COLO829 (cell line): ENCODE results near the gene ZCCHC14.
"Not testable (repeated sequence)": the region's sequence is repeated elsewhere in the genome, so short reads cannot be mapped to it uniquely, and the experiment has no call there.

Experiments
- DNase-seq: peaks from one replicate; pipeline ENCODE4 v3.0.0; 2012; ENCODE audit warnings: low spot score

The ZCCHC14 gene

DNA sequence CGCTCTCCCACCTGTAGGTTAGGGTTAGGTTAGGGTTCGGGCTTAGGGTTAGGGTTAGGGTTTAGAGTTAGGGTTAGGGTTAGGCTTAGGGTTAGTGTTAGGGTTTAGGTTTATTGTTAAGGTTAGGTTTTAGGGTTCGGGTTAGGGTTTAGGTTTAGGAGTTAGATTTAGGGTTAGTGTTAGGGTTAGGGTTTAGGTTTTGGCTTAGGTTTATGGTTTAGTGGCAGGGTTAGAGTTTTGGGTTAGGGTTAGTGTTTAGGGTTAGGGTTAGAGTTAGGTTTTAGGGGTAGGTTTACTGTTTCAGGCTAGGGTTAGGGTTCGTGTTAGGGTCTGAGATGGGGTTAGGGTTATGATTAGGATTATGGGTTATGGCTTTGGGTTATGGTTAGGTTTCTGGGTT lies 31.6 kb upstream of the ZCCHC14 start:
- DNase-seq, result no peak

DNA sequence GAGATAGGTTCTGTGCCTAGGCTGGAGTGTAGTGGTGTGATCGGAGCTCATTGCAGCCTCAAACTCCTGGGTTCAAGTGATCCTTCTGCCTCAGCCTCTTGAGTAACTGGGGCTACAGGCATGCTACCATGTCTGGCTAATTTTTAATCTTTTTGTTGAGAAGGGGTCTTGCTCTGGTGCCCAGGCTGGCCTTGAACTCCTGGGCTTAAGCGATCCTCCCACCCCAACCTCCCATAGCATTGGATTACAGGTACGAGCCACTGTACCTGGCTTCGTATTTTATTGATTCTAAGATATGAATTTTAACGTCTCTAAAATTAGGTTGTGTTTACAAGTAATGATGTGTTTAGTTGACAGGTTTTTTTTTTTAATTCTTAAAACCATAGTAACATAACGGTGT lies 30.8 kb upstream of the ZCCHC14 start:
- not testable (repeated sequence) for DNase-seq

- not testable (repeated sequence) for DNase-seq
These were observed 28.9 kb upstream of the ZCCHC14 start for GRCh38 chr16:87521764-87522163.

DNA sequence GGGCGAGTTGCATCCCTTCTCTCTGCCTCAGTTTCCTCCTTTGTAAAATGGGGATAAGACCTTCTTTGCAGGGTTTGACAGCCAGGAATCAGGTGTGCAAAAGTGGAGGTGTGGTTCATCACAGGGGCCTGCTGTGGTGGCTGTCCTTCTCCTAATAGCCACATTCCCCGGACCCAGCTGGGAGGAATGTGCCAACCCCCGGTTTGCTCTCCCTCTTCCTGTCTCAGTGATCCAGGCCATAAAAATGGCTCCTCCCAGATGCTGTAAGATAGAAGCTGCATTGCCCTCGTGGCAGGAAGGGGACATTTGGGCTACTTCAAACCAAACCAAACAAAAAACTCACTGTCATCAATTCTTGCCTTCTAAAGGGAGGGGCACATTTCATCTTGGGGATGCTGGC lies 26.3 kb upstream of the ZCCHC14 start:
- not testable (repeated sequence) for DNase-seq

- DNase-seq, result not testable (repeated sequence)
These were observed 25.7 kb upstream of the ZCCHC14 start for GRCh38 chr16:87518430-87519051.

DNA sequence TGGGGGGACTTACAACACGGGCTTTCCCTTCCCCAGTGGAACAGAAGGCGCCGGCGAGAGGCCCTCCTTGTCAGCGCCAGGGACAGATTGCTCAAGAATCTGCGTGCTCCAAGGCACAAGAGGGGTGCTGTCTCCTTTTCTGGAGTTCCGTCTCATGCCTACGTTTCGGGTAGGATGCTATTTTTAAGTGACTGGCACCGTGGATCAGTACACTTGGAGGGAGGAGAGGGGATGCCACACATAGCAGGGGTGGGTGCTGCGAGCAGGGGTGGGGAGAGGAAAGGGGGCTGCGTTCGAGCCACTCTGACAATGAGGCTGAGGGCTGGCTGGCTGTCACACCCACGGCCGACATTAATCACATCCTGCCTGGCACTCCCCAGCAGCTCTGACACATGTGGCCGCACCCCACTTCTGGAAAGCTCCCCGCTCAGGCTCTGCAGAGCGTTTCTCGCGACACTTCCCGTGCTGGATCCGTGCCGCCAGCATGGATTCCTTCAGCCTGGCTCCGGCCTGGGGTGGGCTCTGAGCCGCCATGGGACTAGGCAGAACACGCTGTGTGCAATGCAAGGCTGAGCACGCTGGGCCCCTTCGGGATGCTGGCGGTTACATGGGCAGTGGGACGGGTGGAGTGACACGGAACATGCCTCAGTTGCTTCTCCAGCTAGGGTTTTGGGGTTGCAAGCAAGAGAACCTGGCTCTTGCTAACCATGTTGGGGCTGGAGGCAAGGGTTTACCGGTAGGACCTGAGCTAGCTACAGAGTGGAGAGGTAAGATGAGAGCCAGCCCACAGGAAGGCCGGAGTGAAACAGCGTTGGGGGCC lies 25.0 kb upstream of the ZCCHC14 start:
- not testable (repeated sequence) for DNase-seq

DNA sequence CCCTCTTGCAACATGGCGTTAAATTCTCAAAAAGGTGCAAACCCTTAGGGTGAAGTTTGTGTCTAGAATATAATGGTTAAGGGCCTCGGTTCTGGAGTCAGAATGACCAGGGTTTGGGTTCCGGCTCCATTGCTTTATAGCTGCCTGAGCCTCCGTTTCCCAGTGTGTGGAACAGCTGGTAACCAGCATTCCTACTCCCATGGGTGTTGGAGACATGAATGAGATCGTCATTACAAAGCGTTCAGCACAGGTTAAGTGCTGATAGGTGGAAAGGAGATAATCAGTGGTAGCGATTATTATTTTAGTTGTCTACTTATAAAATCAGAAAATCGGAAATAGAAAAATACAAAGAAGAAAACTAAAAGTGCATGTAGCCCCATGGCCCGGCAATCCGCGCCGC lies 23.5 kb upstream of the ZCCHC14 start:
- no peak for DNase-seq

GRCh38 chr16:87515475-87516330 lies 22.9 kb upstream of the ZCCHC14 start:
- no peak for DNase-seq

GRCh38 chr16:87509778-87510177 lies 17.0 kb upstream of the ZCCHC14 start:
- DNase-seq, result not testable (repeated sequence)

- no peak for DNase-seq
These were observed 14.7 kb upstream of the ZCCHC14 start for GRCh38 chr16:87507351-87508069.

GRCh38 chr16:87506423-87507350 lies 13.9 kb upstream of the ZCCHC14 start:
- DNase-seq, result no peak

DNA sequence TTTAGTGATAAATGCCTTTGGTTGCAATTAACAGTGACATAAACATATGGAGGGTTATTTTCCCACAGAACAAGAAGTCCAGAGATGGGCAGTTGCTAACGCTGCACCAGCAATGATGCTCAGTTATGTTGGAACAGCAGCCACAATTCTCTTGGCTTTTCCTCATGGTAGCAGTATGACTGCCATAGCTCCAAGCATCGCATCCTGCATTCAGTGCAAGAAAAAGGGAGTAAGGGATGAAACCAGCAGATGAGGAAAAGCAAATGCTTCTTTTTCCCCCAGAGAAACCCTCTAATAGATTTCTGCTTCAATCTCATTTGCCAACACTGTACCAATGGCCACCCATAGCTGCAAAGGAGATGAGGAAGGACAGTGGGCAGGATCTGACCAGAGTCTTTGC lies 13.0 kb upstream of the ZCCHC14 start:
- no peak for DNase-seq

DNA sequence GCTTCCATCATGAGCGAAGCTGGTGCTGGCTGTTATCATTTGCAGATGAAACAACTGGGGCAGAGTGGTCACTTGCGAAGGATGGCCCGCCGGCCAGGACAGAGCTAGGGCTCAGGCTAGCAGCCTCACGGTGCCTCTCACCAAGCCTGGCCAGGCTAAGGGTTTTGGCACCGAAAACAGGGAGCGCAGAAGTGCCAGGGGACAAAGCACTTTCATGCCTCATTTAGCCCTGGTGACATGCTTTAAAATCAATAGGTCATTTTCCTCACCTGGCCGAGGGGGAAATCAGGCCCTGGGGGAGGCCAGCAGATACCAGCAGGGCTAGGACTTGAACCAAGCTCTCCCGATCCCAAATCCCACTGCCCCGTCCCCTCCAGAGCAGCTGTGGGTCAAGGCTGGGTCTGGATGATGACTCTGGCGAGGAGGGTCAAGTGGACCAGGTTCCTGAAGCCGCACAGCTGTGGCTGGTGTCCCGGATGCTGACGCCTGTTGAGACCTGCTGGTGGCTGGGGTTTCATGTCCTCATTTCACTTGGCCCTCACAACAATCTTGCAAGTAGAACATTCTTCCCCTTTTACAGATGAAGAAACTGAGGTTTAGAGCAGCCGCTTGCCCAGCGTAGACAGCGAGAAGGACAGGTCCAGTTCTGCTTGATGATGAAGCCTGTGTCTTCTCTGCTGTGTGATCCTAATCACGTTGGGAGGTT lies 10.6 kb upstream of the ZCCHC14 start:
- not testable (repeated sequence) for DNase-seq

DNA sequence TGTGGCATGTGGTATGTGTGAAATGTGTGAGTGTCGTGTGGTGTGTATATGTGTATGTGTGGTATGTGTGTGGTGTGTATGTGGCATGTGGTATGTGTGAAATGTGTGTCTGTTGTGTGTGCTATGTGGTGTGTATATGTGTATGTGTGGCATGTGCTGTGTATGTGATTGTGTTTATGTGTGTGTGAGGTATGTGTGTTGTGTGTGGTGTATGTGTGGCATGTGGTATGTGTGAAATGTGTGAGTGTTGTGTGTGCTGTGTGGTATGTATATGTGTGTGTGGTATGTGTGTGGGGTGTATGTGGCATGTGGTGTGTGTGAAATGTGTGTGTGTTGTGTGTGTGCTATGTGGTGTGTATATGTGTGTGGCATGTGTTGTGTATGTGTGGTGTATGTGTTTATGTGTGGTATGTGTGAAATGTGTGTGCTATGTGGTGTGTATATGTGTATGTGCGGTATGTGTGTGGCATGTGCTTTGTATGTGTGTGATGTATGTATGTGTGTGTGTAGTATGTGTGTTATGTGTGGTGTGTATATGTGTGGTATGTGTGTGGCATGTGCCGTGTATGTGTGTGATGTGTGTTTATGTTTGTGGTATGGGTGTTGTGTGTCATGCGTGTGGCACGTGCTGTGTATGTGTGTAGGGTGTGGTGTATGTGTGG lies 9.6 kb upstream of the ZCCHC14 start:
- DNase-seq, result no peak

DNA sequence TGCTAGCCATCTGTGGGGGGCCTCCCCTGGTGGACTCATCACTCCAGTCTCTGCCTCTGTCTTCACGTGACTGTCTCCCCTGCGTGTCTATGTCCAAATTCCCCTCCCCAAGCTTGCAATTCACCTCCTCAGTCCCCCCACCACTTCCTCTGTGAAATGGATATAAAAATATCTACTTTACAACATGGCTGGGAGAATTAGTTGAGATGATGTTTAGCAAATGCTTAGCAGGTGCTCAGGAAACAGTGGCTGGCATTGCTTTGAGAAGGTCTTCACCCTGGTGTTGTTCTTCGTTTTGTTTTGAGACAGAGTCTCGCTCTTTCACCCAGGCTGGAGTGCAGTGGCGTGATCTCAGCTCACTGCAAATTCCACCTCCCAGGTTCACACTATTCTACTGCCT lies 8.3 kb upstream of the ZCCHC14 start:
- no peak for DNase-seq

DNA sequence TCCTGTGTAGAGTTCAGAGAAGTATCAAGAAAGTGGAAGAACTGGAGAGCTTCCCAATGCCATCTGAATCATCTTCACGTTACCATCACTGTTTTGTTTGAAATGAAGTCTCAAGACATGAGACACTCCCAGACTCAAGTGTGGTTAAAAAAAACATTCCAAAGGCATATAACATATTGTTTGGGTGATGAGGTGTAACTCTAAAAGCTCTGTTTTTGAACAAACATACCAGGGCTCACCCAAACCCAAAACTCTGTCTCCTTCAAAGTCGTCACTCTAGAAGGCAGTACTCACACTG lies 6.3 kb upstream of the ZCCHC14 start:
- DNase-seq, result no peak

DNA sequence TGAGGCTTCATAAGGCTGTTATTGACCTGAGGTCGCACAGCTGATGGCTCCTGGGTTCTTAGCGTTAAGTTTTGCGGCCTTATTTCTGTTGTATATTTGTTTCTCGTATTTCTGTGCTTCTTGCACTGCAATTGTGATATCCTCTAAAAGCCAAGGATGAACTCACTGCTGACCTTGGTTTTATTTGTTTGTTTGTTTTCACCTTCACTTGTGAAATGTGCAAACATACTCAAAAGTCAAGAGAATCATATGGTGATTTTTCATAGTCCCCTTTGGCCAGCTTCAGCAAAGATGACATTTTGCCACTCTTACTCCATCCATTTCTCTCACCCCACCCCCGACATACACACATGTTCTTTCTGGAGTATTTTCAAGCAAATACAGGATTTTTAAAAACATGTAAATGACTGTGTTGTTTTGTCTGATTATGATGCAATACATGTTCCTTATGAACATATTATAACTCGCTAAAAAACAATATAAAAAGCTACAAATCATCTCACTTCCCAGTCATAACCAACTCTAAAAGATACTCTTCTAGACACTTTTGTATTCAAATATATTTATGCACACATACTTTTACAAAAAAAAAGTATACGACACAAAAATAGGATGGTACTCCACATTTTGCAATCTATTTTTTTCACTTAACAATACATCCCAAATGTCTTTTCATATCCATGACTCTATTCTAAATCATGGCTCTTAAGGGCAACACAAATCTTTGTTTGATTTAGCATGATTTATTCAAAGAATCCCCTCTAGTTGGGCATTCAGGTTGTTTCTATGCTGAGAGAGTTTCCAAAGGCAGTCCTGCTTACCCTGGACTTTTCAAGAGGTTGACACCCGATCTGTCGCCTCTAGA lies 5.7 kb upstream of the ZCCHC14 start:
- DNase-seq, result no peak

DNA sequence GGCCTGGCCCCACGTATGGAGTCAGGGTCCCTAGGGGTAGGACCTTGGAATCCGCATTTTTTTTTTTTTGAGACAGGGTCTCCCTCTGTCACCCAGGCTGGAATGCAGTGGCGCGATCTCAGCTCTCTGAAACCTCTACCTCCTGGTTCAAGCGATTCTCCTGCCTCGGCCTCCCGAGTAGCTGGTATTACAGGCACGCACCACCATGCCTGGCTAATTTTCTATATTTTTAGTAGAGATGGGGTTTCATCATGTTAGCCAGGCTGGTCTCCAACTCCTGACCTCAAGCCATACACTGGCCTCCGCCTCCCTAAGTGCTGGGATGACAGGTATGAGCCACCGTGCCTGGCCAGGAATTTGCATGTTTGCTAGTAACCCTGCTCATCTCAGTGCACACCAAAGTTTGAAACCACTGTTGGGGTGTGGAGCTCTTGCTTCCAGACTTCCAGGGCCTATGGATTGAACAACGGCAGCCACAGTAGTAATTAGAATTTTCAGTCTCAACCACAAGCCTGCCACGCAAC lies 5.0 kb upstream of the ZCCHC14 start:
- DNase-seq, result not testable (repeated sequence)
